ENCODE results near the gene OPCML. TPM values are rescaled to one million over a fixed set of nuclear protein-coding genes. Genes with fewer than 3 reads are reported as not detected.

The OPCML gene
- total and polyA plus RNA-seq, 2 donors = 0.06 to 2.3 TPM

- no peak overlapping the region for H3K4me3 ChIP-seq (ENCODE audit: low read depth, low read length)
- DNase-seq (ENCODE audit: extremely low spot score) = no peak
- WGBS = 50% methylated on average over 2 of the region's 2 CpGs
- H3K27ac ChIP-seq (ENCODE audit: low read depth) = no peak overlapping the region
- no peaks in the 10 kb centered on the region for H3K36me3 ChIP-seq (ENCODE audit: insufficient read depth)
- H3K4me1 ChIP-seq (ENCODE audit: insufficient read depth) = no peaks in the 10 kb centered on the region
Observed at GRCh38 chr11:132716037-132716436, 816.3 kb downstream of the OPCML start.

DNA sequence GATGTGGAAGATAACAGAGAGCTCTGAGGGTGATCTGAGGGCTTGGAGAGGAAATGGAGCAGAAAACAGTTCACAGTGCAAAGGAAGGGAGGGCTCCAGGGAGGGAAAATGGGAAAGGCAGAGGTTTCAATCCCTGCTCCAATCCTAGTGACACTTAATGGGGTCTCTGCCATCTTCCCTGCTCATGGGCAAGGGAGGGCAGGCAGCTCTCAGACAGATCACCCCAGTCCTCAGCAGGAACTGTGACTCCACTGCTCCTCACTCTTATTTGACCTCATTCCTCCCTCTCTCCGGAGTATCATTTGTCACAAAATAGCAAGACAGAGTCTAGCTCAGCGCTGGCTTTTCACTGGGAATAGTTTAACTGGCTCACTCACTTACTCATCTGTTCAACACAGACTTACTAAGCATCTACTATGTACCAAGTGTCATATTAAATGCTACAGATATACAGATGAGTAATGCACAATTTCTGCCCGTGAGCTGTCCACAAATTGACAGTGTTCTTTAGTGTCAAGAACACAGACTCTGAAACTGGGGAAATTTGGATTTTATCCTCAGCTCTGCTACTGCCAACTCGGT lies 817.4 kb downstream of the OPCML start:
- WGBS = 70% methylated on average over 4 of the region's 4 CpGs

DNA sequence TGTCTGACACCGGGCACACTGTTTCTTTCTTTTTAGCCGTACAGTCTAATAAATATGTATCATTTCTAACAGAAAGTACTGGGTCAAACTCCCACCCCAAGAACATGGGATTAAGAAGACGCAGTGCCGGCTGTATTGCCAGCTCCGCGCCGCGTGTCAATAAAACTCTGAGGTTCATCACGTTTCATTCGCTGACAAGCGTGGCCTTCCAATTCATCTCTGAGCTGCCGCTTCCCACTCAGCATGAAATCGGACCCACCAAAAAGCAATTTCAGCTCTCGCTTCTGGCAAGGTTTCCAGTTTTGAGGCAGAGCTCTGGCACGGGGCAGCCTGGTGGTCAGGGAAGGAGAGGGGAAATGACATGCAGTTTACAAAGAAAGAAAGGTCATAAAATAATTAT lies 819.8 kb downstream of the OPCML start:
- H3K4me1 ChIP-seq (ENCODE audit: insufficient read depth) = no peaks in the 10 kb centered on the region
- H3K36me3 ChIP-seq (ENCODE audit: insufficient read depth) = no peaks in the 10 kb centered on the region
- WGBS = 70% methylated on average over 15 of the region's 15 CpGs
- DNase-seq (ENCODE audit: extremely low spot score) = no peak
- H3K27ac ChIP-seq (ENCODE audit: low read depth) = no peak overlapping the region
- no peak overlapping the region for H3K4me3 ChIP-seq (ENCODE audit: low read depth, low read length)

More for the DNA sequence above, 817.4 kb downstream of the OPCML start:
- Histone ChIP-seq H3K4me3 (ENCODE audit: low read depth, low read length) (no peak overlapping the region), H3K36me3 (ENCODE audit: insufficient read depth) (no peaks in the 10 kb centered on the region), H3K4me1 (ENCODE audit: insufficient read depth) (no peaks in the 10 kb centered on the region), H3K27ac (ENCODE audit: low read depth) (no peak overlapping the region)
- DNase-seq (ENCODE audit: extremely low spot score) = no peak

DNA sequence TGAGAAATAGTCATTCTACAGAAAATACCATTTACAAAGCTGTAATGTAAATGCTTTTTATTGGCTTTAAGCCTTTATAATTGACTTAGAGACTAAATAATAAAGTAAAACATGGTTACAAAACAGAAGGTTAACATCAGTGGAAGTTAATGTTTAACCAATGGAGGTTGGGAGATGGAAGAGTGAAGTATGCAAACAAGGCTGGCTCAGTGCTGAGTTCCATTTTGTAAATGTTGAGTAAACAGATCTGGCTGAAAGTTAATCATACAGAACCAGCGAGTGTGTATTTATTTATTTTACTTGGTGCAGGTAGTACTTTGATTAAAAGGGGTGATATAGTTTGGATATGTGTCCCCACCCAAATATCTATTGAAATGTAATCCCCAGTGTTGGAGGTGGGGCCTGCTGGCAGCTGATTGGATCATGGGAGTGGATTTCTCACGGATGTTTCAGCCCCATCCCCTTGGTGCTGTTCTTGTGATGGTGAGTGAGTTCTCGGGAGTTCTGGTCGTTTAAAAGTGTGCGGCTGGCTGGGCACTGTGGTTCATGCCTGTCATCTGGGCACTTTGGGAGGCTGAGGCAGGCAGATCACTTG lies 827.4 kb downstream of the OPCML start:
- 60% methylated on average over 5 of the region's 5 CpGs for WGBS

DNA sequence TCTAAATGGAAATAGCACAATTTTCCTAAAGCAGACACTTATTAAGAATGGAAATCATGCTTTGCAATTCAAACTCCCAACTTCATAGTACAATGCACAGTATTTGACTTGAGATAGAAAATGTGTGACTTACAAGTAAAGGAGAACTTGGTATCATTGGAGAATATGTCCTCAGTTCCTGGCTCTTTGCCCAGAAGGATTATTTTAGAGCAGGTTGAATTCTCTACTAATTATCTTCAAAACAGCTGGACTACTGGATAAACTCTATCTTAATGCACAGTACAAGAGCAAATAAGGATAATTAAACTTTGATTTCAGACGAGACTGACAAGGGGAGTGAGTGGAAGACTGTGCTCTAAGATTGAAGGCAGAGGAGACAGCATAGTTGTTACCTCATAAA lies 839.4 kb downstream of the OPCML start:
- no peaks in the 10 kb centered on the region for H3K36me3 ChIP-seq (ENCODE audit: insufficient read depth)
- WGBS = 38% methylated on average over 1 of the region's 1 CpG
- no peak overlapping the region for H3K4me3 ChIP-seq (ENCODE audit: low read depth, low read length)
- H3K4me1 ChIP-seq (ENCODE audit: insufficient read depth) = no peaks in the 10 kb centered on the region
- DNase-seq (ENCODE audit: extremely low spot score) = no peak
- H3K27ac ChIP-seq (ENCODE audit: low read depth) = no peak overlapping the region

More for the DNA sequence above, 827.4 kb downstream of the OPCML start:
- H3K36me3 ChIP-seq (ENCODE audit: insufficient read depth) = no peaks in the 10 kb centered on the region
- H3K4me3 ChIP-seq (ENCODE audit: low read depth, low read length) = no peak overlapping the region
- H3K4me1 ChIP-seq (ENCODE audit: insufficient read depth) = no peaks in the 10 kb centered on the region
- no peak overlapping the region for H3K27ac ChIP-seq (ENCODE audit: low read depth)
- peak; percentile 77 for DNase-seq (ENCODE audit: extremely low spot score)

DNA sequence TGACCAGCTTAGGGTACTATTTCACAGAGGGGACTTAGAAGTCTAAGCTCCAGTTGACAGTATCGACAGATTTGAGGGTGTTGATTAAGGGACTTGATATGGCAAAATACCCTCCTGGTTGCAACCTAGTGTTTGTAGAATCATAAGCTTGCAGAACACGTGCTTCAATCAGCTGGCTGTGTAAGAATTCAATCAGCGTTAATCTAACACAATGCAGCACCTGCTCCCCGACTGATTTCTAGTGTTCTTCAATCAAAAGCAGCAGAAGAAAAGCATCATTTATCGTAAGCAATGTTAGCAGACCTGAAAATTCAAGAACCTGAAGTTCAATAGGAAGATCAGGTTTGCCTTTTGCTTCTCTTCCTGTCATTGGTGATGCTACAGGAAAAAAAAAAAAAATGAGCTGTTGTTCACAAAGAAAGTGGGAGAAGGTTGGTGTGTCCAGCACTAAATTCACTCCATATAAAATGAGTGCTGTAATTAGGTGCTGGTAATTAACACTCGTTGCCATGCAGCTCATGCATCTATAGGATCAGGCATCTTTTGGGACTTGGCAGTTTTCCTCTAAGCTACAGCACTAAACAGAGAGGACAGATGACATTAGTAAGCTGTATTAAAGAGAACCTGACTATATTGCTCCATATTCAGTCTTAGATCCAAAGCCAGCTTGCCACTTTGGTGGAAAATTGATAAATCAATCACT lies 840.3 kb downstream of the OPCML start:
- Histone ChIP-seq H3K4me1 (ENCODE audit: insufficient read depth) (no peaks in the 10 kb centered on the region), H3K36me3 (ENCODE audit: insufficient read depth) (no peaks in the 10 kb centered on the region), H3K4me3 (ENCODE audit: low read depth, low read length) (no peak overlapping the region), H3K27ac (ENCODE audit: low read depth) (no peak overlapping the region)
- 80% methylated on average over 6 of the region's 6 CpGs for WGBS
- DNase-seq (ENCODE audit: extremely low spot score) = no peak

DNA sequence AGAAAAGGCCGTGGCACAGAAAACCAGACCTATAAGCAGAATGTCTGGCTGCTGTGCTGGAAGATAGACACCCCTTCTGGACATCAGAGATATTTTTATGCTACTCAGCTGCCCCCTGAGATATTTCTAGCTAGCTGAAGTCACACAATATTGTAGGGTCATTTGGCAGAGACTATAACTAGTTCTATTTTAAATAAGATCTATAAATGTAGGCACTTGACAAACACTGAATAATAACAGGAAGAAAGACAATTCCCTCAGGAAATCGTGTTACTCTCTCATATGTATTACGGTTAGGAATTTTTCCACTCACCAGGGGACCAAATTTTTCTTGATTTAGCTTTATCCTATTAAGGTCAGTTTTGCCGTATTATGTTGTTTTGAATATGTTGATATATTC lies 845.4 kb downstream of the OPCML start:
- WGBS = 59% methylated on average over 4 of the region's 4 CpGs
- DNase-seq (ENCODE audit: extremely low spot score) = no peak
- H3K4me1 ChIP-seq (ENCODE audit: insufficient read depth) = no peaks in the 10 kb centered on the region
- H3K36me3 ChIP-seq (ENCODE audit: insufficient read depth) = no peaks in the 10 kb centered on the region
- no peak overlapping the region for H3K4me3 ChIP-seq (ENCODE audit: low read depth, low read length)
- no peak overlapping the region for H3K27ac ChIP-seq (ENCODE audit: low read depth)

DNA sequence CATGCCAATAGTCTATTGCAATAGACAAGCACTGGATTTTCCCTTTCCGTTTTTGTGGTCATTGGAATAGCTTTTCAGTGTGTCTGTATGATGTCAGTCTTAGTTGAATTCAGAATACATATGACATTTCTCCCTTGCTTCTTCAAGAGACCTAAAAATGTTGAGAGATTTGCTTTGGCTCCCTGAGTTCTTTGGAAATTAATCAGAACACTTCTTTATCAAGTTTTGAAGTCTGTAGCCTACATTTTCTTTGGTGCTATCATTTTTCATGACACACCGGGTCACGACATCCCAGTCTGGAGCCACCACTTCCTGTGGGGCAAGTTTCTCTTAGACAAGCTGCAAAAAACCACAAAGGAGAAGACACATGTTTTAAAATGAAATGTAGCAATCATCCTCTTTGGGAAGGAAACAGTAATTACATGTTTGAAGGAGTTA lies 847.1 kb downstream of the OPCML start:
- no peaks in the 10 kb centered on the region for H3K4me1 ChIP-seq (ENCODE audit: insufficient read depth)
- H3K36me3 ChIP-seq (ENCODE audit: insufficient read depth) = no peaks in the 10 kb centered on the region
- no peak for DNase-seq (ENCODE audit: extremely low spot score)
- WGBS = 43% methylated on average over 3 of the region's 3 CpGs
- H3K4me3 ChIP-seq (ENCODE audit: low read depth, low read length) = no peak overlapping the region
- H3K27ac ChIP-seq (ENCODE audit: low read depth) = no peak overlapping the region

DNA sequence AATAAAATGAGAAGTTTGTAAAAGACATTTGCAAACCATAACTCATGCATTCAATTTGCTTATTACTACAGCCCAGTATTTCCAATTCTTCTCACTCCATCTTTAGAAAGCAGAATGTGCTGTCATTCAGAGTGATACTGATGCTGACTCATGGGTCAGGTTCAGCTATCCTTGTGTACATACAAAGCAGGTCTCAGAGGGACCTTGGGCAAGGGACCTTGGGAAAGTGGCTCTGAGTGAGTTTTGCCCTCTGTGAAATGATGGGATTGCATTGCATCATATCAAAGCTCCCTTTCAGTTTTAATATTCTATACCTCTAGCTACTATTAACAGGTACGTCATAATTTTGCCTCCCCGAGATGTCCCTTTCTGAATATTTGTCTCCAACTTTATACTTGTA lies 848.7 kb downstream of the OPCML start:
- no peaks in the 10 kb centered on the region for H3K36me3 ChIP-seq (ENCODE audit: insufficient read depth)
- H3K4me1 ChIP-seq (ENCODE audit: insufficient read depth) = no peaks in the 10 kb centered on the region
- 71% methylated on average over 2 of the region's 2 CpGs for WGBS
- no peak for DNase-seq (ENCODE audit: extremely low spot score)
- no peak overlapping the region for H3K4me3 ChIP-seq (ENCODE audit: low read depth, low read length)
- no peak overlapping the region for H3K27ac ChIP-seq (ENCODE audit: low read depth)

- H3K4me3 ChIP-seq (ENCODE audit: low read depth, low read length) = no peak overlapping the region
- no peak for DNase-seq (ENCODE audit: extremely low spot score)
- no peaks in the 10 kb centered on the region for H3K4me1 ChIP-seq (ENCODE audit: insufficient read depth)
- no peak overlapping the region for H3K27ac ChIP-seq (ENCODE audit: low read depth)
- 69% methylated on average over 7 of the region's 7 CpGs for WGBS
- H3K36me3 ChIP-seq (ENCODE audit: insufficient read depth) = no peaks in the 10 kb centered on the region
Observed at GRCh38 chr11:132681971-132682370, 850.3 kb downstream of the OPCML start.

DNA sequence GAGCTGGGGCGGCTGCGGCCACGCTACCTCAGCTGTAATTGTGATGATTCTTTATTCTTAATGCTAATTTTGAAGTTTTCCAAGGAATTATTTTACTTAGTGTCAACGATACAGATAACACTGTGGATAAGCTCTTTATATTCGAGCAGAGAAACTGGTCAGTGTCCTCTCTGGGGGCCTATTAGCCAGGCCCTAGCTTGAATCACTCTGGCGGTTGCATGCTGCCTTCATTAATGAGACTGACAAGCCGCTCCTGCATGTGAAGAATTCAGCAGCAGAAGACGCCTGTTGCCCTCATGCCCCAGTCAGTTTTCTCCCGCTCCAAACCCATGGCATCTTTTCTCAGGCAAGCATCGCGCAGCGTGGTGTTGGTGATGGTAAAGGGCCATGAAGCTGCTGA lies 851.7 kb downstream of the OPCML start:
- Histone ChIP-seq H3K4me1 (ENCODE audit: insufficient read depth) (no peaks in the 10 kb centered on the region), H3K4me3 (ENCODE audit: low read depth, low read length) (no peak overlapping the region), H3K27ac (ENCODE audit: low read depth) (no peak overlapping the region), H3K36me3 (ENCODE audit: insufficient read depth) (no peaks in the 10 kb centered on the region)
- WGBS = 91% methylated on average over 12 of the region's 12 CpGs
- no peak for DNase-seq (ENCODE audit: extremely low spot score)

- DNase-seq (ENCODE audit: extremely low spot score) = no peak
- Histone ChIP-seq H3K4me3 (ENCODE audit: low read depth, low read length) (no peak overlapping the region), H3K36me3 (ENCODE audit: insufficient read depth) (no peaks in the 10 kb centered on the region), H3K4me1 (ENCODE audit: insufficient read depth) (no peaks in the 10 kb centered on the region), H3K27ac (ENCODE audit: low read depth) (no peak overlapping the region)
- WGBS = 48% methylated on average over 4 of the region's 4 CpGs
Observed at GRCh38 chr11:132674151-132674550, 858.1 kb downstream of the OPCML start.

GRCh38 chr11:132671851-132672370 lies 860.4 kb downstream of the OPCML start:
- no peak for DNase-seq (ENCODE audit: extremely low spot score)
- WGBS = 48% methylated on average over 3 of the region's 3 CpGs
- Histone ChIP-seq H3K4me3 (ENCODE audit: low read depth, low read length) (no peak overlapping the region), H3K27ac (ENCODE audit: low read depth) (no peak overlapping the region), H3K36me3 (ENCODE audit: insufficient read depth) (no peaks in the 10 kb centered on the region), H3K4me1 (ENCODE audit: insufficient read depth) (no peaks in the 10 kb centered on the region)
